NOMO-1 treated with dmso at 0.1 percent for 144 hours (cell line): ENCODE measurements around the gene PTGES3L.
"Not testable (repeated sequence)": the region's sequence is repeated elsewhere in the genome, so short reads cannot be mapped to it uniquely, and the experiment has no call there.

Source experiments
- DNase-seq: peaks from one replicate; lab custom pipeline; 2025; ENCODE audit not compliant: unreplicated experiment; lab: John Stamatoyannopoulos, UW

PTGES3L gene

GRCh38 chr17:42920922-42921321 lies 59.0 kb downstream of the PTGES3L start:
- DNase-seq, result no peak

- DNase-seq, result no peak
Measured at GRCh38 chr17:42920106-42920900, 59.6 kb downstream of the PTGES3L start.

- not testable (repeated sequence) for DNase-seq
Measured at GRCh38 chr17:42919522-42920077, 60.3 kb downstream of the PTGES3L start.

GRCh38 chr17:42918902-42919521 lies 60.9 kb downstream of the PTGES3L start:
- no peak for DNase-seq
